ENCODE data around the gene OR4F6. TPM values are rescaled to one million over a fixed set of nuclear protein-coding genes. Genes with fewer than 3 reads are reported as not detected.

Gene OR4F6
- total RNA-seq, 2 experiments from 2014 or later, result not detected

Other genes with a start within 250 kb of the OR4F6 start
- gene TM2D3, start 151.1 kb upstream of the OR4F6 start, total RNA-seq, result 10 to 100 TPM; 34.3 to 35.9 TPM
- gene TARS3, start 79.0 kb upstream of the OR4F6 start, total RNA-seq, result 10 to 100 TPM in 1 of 2 experiments, 1 to 10 TPM in 1; 9.3 to 10.3 TPM
- not detected for gene OR4F15, start 8.7 kb downstream of the OR4F6 start, total RNA-seq

Measured in activated CD4-positive, alpha-beta T cell treated with anti-CD3 and anti-CD28 coated beads for 36 hours (primary cell).